ENCODE measurements around the gene HSPA9.

GRCh38 chr5:138554143-138554542 lies 21.1 kb downstream of the HSPA9 start:
- TF ChIP-seq CTCF (conservative IDR thresholded peaks at IDR 0.05; ENCODE audit: low read depth, low read length) (no peak), EZH2 (IDR thresholded peaks at IDR 0.05; ENCODE audit: borderline replicate concordance, low read depth, low read length, poor library complexity, severe bottlenecking) (no peak)
